Lung (tissue), 12 donors: Measurements from ENCODE around the gene TMCO4. TPM values are rescaled to one million over a fixed set of nuclear protein-coding genes. Genes with fewer than 3 reads are reported as not detected.

Experiments used
- ATAC-seq: fragments of 200-7000 bp; cut with Tn5 transposase; one replicate; pipeline ENCODE4 v1.9.1; 2020; ENCODE audit warnings: moderate number of reproducible peaks; ENCODE audit not compliant: insufficient read depth, low FRiP score
- DNase-seq, 3 donors: peaks; one replicate each; pipeline ENCODE4 v3.0.0-alpha.2; 2013 to 2017
- H3K27ac ChIP-seq, 2 donors: one replicate each; pipeline ENCODE4 v1.5.1; 2013; ENCODE audit warnings: mild to moderate bottlenecking in 2 of 2, moderate library complexity in 2 of 2, control low read depth in 1 of 2, inconsistent platforms in 1 of 2, low read depth in 1 of 2, low read length in 1 of 2
- H3K27me3 ChIP-seq, 3 donors: one replicate each; pipeline ENCODE4 v1.5.1; 2013; ENCODE audit warnings: low read length in 2 of 3; ENCODE audit not compliant: control insufficient read depth in 3 of 3, insufficient read depth in 3 of 3
- H3K36me3 ChIP-seq, 4 donors: one replicate each; pipeline ENCODE4 v1.5.1; 2013; ENCODE audit warnings: low read length in 4 of 4, mild to moderate bottlenecking in 1 of 4, moderate library complexity in 1 of 4; ENCODE audit not compliant: control insufficient read depth in 4 of 4, insufficient read depth in 4 of 4
- H3K4me1 ChIP-seq, 5 donors: one replicate each; pipeline ENCODE4 v1.5.1; 2013; ENCODE audit warnings: low read length in 5 of 5, mild to moderate bottlenecking in 2 of 5, moderate library complexity in 1 of 5; ENCODE audit not compliant: control insufficient read depth in 5 of 5, insufficient read depth in 5 of 5
- H3K4me3 ChIP-seq: one replicate; pipeline ENCODE4 v1.5.1; 2013; ENCODE audit warnings: mild to moderate bottlenecking, control low read depth, moderate library complexity
- H3K9ac ChIP-seq, 2 donors: one replicate each; pipeline ENCODE4 v1.5.1; 2013; ENCODE audit warnings: low read length in 2 of 2, control low read depth in 1 of 2; ENCODE audit not compliant: insufficient read depth in 1 of 2
- H3K9me3 ChIP-seq, 4 donors: one replicate each; pipeline ENCODE4 v1.5.1; 2013; ENCODE audit warnings: low read length in 3 of 4, mild to moderate bottlenecking in 1 of 4, moderate library complexity in 1 of 4; ENCODE audit not compliant: control insufficient read depth in 4 of 4, insufficient read depth in 3 of 4
- CTCF ChIP-seq: IDR thresholded peaks from 2 replicates; pipeline ENCODE4 v1.5.1; 2012; ENCODE audit warnings: mild to moderate bottlenecking; ENCODE audit errors: control extremely low read depth, extremely low read depth
- WGBS, 2 donors: extraction: QIAGEN DNeasy Blood & Tissue Kit; methylation state at CpG; one replicate each; pipeline ENCODE4 v1.1.7; 2013; 5-methylcytosine and 5-hydroxymethylcytosine counted together
- polyA plus RNA-seq, 2 donors: library from polyadenylated mRNA; stranded (reverse); fragments of 200-250 nt; gene quantifications; one replicate each; pipeline ENCODE4 v1.2.1, GENCODE V29; 2013
- total RNA-seq, 2 donors: library from RNA; depleted of rRNA in 1 of 2; stranded (reverse); fragments of >200 nt in 1 of 2; gene quantifications; one replicate each; pipeline ENCODE4 v1.2.1, GENCODE V29; 2014 to 2021
- donor health status: control.
- donor health status: control.
- donor health status: Bipolar disorder and iron deficiency.
- donor health status: healthy.
- donor health status: DM: yes; HTN: yes; CAD: no.

TMCO4 gene
- total and polyA plus RNA-seq, 4 donors: 14.3 to 27.8 (median 19.5) TPM

- Histone ChIP-seq H3K4me1 (peaks cover 0 to 4% (median 0%) of the 10 kb centered on the region in 5 donors), H3K4me3 (no peak overlapping the region), H3K27me3 (no peaks in the 10 kb centered on the region), H3K36me3 (peaks cover 0 to 16% (median 1%) of the 10 kb centered on the region in 4 donors), H3K9ac (no peak overlapping the region), H3K9me3 (no peaks in the 10 kb centered on the region), H3K27ac (no peak overlapping the region)
- ATAC-seq (no peak), DNase-seq (no peak)
- 84% methylated on average over 10 of the region's 10 CpGs for WGBS, 2 donors
- no peak for TF ChIP-seq CTCF
Observed at GRCh38 chr1:19765623-19766022, 34.1 kb downstream of the TMCO4 start.

DNA sequence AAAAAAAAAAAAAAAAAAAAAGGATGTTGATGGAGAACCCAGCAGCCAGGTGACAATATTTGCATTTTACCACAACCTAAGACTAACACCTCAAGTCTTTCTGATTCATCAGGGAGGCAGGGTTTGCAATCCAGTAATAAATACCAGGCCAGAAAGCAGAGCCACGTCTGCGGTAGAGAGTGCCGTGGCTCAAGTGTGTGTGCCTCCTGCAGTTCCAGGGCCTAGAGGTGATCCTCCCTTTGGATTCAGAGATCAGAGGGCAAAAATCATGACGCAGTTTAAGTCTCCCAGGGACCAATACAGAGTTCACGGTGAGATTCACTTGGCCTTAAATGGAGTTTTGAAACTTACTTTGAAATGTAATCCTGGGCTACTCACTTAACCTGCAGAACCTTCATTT is 34.9 kb downstream of the TMCO4 start:
- no peak for DNase-seq
- Histone ChIP-seq H3K36me3 (peaks cover 0 to 12% (median 1%) of the 10 kb centered on the region in 4 donors), H3K27me3 (no peaks in the 10 kb centered on the region), H3K4me3 (no peak overlapping the region), H3K4me1 (peaks cover 0 to 4% (median 0%) of the 10 kb centered on the region in 5 donors), H3K9me3 (no peaks in the 10 kb centered on the region), H3K27ac (no peak overlapping the region), H3K9ac (no peak overlapping the region)
- WGBS, 2 donors: 89 to 93% methylated on average over 5 of the region's 5 CpGs
- no peak for ATAC-seq
- no peak for TF ChIP-seq CTCF

- no peaks in the 10 kb centered on the region for H3K27me3 ChIP-seq
- H3K36me3 ChIP-seq: peaks cover 0 to 4% (median under 1%) of the 10 kb centered on the region in 4 donors
- no peak for ATAC-seq
- no peak overlapping the region for H3K4me3 ChIP-seq
- peak; percentile 25 for TF ChIP-seq CTCF
- 58 to 64% methylated on average over 11 of the region's 11 CpGs for WGBS, 2 donors
- no peaks in the 10 kb centered on the region for H3K4me1 ChIP-seq
- H3K27ac ChIP-seq: no peak overlapping the region
- H3K9me3 ChIP-seq: no peaks in the 10 kb centered on the region
- peak in 1 of 3 donors; percentile 16 for DNase-seq
- no peak overlapping the region for H3K9ac ChIP-seq
Observed at GRCh38 chr1:19762175-19762779, 37.4 kb downstream of the TMCO4 start.

DNA sequence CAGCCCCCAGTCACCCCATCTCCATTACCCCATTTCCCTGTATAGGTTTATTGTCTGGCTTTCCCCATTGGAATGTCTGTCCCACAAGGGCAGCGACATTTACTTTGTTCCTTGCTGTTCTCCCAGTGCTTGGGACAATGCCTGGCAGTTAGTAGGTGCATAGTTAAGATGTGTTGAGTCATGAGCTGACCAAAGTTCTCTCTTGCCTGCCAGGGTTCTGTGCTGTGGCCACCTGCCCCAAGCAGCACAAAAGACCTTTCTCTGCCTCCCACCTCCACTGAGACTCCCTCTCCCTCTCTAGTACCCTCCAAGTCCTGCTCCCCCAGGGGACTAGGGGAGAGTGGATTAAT is 40.0 kb downstream of the TMCO4 start:
- ATAC-seq (no peak), DNase-seq (no peak)
- 93 to 100% methylated on average over 1 of the region's 1 CpG for WGBS, 2 donors
- TF ChIP-seq CTCF: no peak
- peaks cover 0 to 13% (median 0%) of the 10 kb centered on the region in 4 donors for H3K36me3 ChIP-seq
- no peaks in the 10 kb centered on the region for H3K27me3 ChIP-seq
- H3K4me1 ChIP-seq: no peaks in the 10 kb centered on the region
- no peak overlapping the region for H3K27ac ChIP-seq
- no peaks in the 10 kb centered on the region for H3K9me3 ChIP-seq
- no peak overlapping the region for H3K9ac ChIP-seq
- no peak overlapping the region for H3K4me3 ChIP-seq
